Measurements from ENCODE around the gene SEMA3A.

Gene SEMA3A

DNA sequence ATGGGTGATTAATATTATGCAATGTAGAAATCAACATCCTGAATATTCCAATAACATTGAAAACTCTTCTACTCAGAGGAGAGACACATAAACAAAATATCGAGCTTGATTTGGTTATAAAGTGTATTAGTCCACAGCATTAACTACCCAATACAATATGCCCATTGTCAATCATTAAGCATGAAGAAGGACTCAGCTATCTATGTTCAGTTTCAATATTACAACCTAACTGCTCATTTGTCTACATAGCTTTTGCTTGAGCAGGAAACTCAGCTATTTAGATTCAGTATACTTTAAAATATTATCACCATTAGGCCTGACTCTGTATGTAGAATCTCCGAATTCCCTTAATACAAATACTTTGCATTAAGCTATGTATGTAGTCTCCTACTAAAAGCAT is 262.6 kb downstream of the SEMA3A start:
- no peak overlapping the region for H3K4me3 ChIP-seq (ENCODE audit: low read depth, low read length)
- TF ChIP-seq, protein P1, sequence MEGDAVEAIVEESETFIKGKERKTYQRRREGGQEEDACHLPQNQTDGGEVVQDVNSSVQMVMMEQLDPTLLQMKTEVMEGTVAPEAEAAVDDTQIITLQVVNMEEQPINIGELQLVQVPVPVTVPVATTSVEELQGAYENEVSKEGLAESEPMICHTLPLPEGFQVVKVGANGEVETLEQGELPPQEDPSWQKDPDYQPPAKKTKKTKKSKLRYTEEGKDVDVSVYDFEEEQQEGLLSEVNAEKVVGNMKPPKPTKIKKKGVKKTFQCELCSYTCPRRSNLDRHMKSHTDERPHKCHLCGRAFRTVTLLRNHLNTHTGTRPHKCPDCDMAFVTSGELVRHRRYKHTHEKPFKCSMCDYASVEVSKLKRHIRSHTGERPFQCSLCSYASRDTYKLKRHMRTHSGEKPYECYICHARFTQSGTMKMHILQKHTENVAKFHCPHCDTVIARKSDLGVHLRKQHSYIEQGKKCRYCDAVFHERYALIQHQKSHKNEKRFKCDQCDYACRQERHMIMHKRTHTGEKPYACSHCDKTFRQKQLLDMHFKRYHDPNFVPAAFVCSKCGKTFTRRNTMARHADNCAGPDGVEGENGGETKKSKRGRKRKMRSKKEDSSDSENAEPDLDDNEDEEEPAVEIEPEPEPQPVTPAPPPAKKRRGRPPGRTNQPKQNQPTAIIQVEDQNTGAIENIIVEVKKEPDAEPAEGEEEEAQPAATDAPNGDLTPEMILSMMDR (IDR thresholded peaks at IDR 0.05; ENCODE audit: low read depth, low read length), result no peak

DNA sequence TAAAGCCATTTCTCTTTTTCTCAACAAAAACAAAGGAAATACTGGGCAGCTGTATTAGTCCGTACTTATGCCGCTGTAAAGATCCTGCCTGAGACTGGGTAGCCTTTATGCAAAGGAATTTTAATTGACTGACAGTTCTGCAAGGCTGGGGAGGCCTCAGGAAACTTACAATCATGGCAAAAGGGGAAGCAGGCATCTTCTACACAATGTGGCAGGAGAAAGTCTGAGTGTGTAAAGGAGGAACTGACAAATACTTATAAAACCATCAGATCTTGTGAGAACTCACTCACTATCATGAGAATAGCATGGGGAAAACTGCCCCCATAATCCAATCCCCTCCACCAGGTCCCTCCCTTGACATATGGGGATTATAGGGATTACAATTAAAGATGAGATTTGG is 264.3 kb downstream of the SEMA3A start:
- TF ChIP-seq, protein P1 (IDR thresholded peaks at IDR 0.05; ENCODE audit: low read depth, low read length), result no peak
- no peak overlapping the region for H3K4me3 ChIP-seq (ENCODE audit: low read depth, low read length)

DNA sequence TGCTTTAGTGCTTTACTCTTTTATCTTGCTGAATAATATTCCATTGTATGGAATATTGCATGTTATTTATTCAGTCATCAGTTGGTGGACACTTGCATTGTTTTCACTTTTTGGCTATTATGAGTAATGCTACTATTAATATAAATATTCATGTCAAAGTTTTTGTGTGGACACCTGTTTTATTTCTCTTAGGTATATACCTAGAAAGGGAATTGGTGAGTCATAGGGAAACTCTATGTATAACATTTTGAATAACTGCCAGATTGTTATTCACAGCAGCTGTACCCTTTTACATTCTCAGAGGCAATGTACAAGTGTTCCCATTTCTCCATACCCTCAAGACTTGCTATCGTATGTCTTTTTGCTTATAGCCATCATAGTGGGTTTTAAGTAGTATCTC is 268.7 kb downstream of the SEMA3A start:
- TF ChIP-seq, protein P1 (IDR thresholded peaks at IDR 0.05; ENCODE audit: low read depth, low read length), result no peak
- no peak overlapping the region for H3K4me3 ChIP-seq (ENCODE audit: low read depth, low read length)

DNA sequence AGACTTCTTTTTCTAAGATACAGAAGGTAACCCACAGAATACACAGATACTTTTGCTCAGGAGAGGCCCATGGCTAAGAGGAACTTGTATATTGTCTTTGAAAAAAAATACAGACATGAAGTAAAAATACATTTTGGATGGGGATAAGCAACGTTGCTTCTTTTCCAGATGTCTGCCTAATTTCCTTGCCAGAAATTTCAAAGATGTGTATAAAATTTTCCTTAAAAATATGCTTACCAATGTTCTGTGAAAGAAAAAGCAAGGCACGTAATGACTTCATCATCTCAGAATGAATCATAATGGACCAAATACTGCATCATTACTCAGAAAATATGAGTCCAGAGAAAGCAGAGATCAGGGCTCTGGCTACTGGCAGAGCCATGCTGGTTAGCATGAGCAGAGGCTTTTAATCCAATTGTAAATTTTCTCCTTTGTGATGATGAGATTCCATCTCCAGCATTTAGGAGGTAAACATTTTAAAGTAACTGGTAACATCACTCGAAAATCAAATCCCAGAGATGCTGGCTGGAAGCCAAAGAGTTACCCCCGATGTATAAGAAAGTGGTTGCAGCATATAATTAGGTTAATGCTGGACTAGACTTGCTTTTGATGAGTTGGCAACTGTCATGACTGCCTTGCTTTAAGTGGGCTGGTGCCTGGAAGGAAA is 272.5 kb downstream of the SEMA3A start:
- no peak overlapping the region for H3K4me3 ChIP-seq (ENCODE audit: low read depth, low read length)
- TF ChIP-seq, protein P1 (IDR thresholded peaks at IDR 0.05; ENCODE audit: low read depth, low read length), result no peak

DNA sequence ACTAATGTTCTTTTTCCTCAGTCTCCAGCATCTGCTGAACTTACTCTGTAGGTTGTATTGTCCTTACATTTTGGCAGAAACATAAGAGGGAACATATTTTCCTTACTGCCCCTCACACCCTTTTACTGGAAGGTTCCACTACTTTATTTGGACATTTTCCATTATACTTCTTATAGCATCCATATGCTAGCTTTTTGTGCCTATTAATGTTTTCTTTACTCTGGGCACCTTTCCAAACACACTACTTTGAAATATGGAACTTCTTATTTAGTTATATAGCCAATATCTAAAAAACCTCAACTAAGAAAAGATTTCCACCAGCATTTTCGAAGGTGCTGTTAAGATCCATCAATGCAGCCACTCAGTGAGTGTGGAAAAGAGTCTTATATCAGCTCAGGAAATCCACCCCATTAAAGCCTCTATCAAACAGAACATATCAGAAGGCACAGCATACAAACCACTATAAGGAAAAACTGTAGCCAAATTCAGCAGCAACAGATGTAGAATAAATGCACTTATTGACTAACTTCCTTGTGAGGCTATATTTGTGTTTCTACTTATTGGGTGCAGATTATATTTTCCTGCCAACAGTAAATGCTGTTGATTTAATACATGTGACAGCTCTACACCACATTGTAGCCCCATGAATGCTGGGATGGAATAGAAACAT is 273.2 kb downstream of the SEMA3A start:
- TF ChIP-seq, protein P1 (IDR thresholded peaks at IDR 0.05; ENCODE audit: low read depth, low read length), result no peak
- no peak overlapping the region for H3K4me3 ChIP-seq (ENCODE audit: low read depth, low read length)

DNA sequence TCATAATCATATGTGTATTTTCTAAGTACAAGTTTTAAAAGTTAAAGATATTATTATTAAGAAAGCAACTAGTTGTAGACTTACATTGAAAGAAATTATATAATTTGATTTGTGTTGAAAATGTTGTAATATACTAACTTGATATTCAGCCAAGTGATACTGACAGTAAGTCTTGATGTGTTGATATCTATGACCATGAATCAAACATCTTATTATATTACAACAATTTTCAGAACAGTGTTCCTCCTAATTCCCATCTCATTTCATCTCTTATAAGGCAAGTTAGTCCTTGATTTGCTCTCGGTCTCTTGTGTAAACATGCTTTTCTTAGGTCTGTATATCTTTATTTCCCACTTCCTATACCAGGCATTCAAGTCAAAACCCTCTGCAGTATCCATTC is 276.4 kb downstream of the SEMA3A start:
- no peak overlapping the region for H3K4me3 ChIP-seq (ENCODE audit: low read depth, low read length)
- TF ChIP-seq, protein P1 (IDR thresholded peaks at IDR 0.05; ENCODE audit: low read depth, low read length), result no peak

DNA sequence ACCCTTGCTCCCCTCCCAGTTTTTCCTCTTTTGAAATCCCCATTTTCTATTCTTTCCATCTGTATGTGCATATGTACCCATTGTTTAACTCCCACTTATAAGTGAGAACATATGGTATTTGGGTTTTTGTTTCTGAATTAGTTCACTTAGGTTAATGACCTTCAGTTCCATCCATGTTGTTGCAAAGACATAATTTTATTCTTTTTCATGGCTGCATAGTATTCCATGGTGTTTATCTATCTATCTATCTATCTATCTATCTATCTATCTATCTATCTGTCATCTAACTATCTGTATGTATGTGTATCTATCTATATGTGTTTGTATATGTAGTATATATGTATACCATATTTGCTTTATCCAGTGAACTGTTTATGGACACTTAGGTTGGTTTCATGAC is 281.4 kb downstream of the SEMA3A start:
- TF ChIP-seq, protein P1 (IDR thresholded peaks at IDR 0.05; ENCODE audit: low read depth, low read length), result no peak
- H3K4me3 ChIP-seq (ENCODE audit: low read depth, low read length), result no peak overlapping the region
